NCI-H774 (cell line): ENCODE measurements around the gene VIPR2.
"Not testable (repeated sequence)": the region's sequence is repeated elsewhere in the genome, so short reads cannot be mapped to it uniquely, and the experiment has no call there.

Source experiments
- DNase-seq: peaks from one replicate; lab custom pipeline; 2025; lab: John Stamatoyannopoulos, UW

VIPR2 gene

GRCh38 chr7:159139639-159140038, 5.0 kb downstream of the VIPR2 start:
- DNase-seq = no peak

- no peak for DNase-seq
Measured at GRCh38 chr7:159139202-159139601, 5.5 kb downstream of the VIPR2 start.

- no peak for DNase-seq
Measured at GRCh38 chr7:159138508-159138907, 6.2 kb downstream of the VIPR2 start.

GRCh38 chr7:159137906-159138305, 6.8 kb downstream of the VIPR2 start:
- DNase-seq = no peak

- DNase-seq = no peak
Measured at GRCh38 chr7:159136846-159137245, 7.8 kb downstream of the VIPR2 start.

GRCh38 chr7:159136442-159136841, 8.2 kb downstream of the VIPR2 start:
- DNase-seq = no peak

- no peak for DNase-seq
Measured at GRCh38 chr7:159136013-159136412, 8.7 kb downstream of the VIPR2 start.

GRCh38 chr7:159132670-159133443, 11.8 kb downstream of the VIPR2 start:
- DNase-seq = not testable (repeated sequence)

- no peak for DNase-seq
Measured at GRCh38 chr7:159130820-159131219, 13.8 kb downstream of the VIPR2 start.

GRCh38 chr7:159130199-159130775, 14.4 kb downstream of the VIPR2 start:
- no peak for DNase-seq

- DNase-seq = no peak
Measured at GRCh38 chr7:159128767-159129166, 15.9 kb downstream of the VIPR2 start.

- DNase-seq = no peak
Measured at GRCh38 chr7:159127691-159128642, 16.7 kb downstream of the VIPR2 start.

- DNase-seq = no peak
Measured at GRCh38 chr7:159126311-159127260, 18.1 kb downstream of the VIPR2 start.

GRCh38 chr7:159125955-159126270, 18.8 kb downstream of the VIPR2 start:
- DNase-seq = no peak

GRCh38 chr7:159125104-159125954, 19.3 kb downstream of the VIPR2 start:
- no peak for DNase-seq

GRCh38 chr7:159123793-159124192, 20.9 kb downstream of the VIPR2 start:
- not testable (repeated sequence) for DNase-seq

GRCh38 chr7:159123294-159123693, 21.4 kb downstream of the VIPR2 start:
- DNase-seq = not testable (repeated sequence)

- DNase-seq = no peak
Measured at GRCh38 chr7:159122276-159122675, 22.4 kb downstream of the VIPR2 start.

- DNase-seq = no peak
Measured at GRCh38 chr7:159121476-159121875, 23.2 kb downstream of the VIPR2 start.

- DNase-seq = no peak
Measured at GRCh38 chr7:159121068-159121467, 23.6 kb downstream of the VIPR2 start.

GRCh38 chr7:159120540-159120919, 24.1 kb downstream of the VIPR2 start:
- no peak for DNase-seq
